WTC11 (cell line): Measurements from ENCODE around the gene BHMT2. TPM values are rescaled to one million over a fixed set of nuclear protein-coding genes. Genes with fewer than 3 reads are reported as not detected.

Experiments used
- ATAC-seq: fragments of 200-7000 bp; cut with Tn5 transposase; 2 replicates; pipeline ENCODE4 v1.10.0; 2021; ENCODE audit warnings: mild to moderate bottlenecking, moderate library complexity
- CTCF ChIA-PET: fragments of 300-600 bp; sonication (Branson Sonifier 250); formaldehyde crosslinking; loops from one replicate; lab custom pipeline; 2021; ENCODE audit warnings: antibody characterized with exemption; lab: Charles Lee
- POLR2A ChIA-PET: fragments of 350-600 bp; sonication (Branson Sonifier 250); formaldehyde crosslinking; loops from one replicate; lab custom pipeline; 2021; ENCODE audit warnings: antibody characterized with exemption; lab: Charles Lee
- DNase-seq: peaks from one replicate; pipeline ENCODE4 v3.0.0; 2021; ENCODE audit warnings: low spot score
- H3K27ac Mint-ChIP-seq: 2 replicates; pipeline ENCODE4 v1.8.0; 2021; ENCODE audit warnings: mixed read lengths
- H3K27me3 Mint-ChIP-seq: 2 replicates; pipeline ENCODE4 v1.8.0; 2021; ENCODE audit warnings: low read depth, mild to moderate bottlenecking, moderate library complexity, mixed read lengths
- H3K36me3 Mint-ChIP-seq: 2 replicates; pipeline ENCODE4 v1.8.0; 2021; ENCODE audit warnings: mixed read lengths
- H3K4me1 Mint-ChIP-seq: 2 replicates; pipeline ENCODE4 v1.8.0; 2022; ENCODE audit warnings: mixed read lengths
- H3K4me3 Mint-ChIP-seq: 2 replicates; pipeline ENCODE4 v1.8.0; 2021; ENCODE audit warnings: mild to moderate bottlenecking, moderate library complexity, mixed read lengths
- H3K9me3 Mint-ChIP-seq: 2 replicates; pipeline ENCODE4 v1.8.0; 2021; ENCODE audit warnings: mixed read lengths
- ARID4B ChIP-seq: sonication (generic); formaldehyde crosslinking; IDR thresholded peaks from 2 replicates; pipeline ENCODE4 v1.8.0; 2023; ENCODE audit warnings: missing genetic modification reagents, mild to moderate bottlenecking, borderline replicate concordance
- ATF2 ChIP-seq: sonication (generic); formaldehyde crosslinking; IDR thresholded peaks from 2 replicates; pipeline ENCODE4 v1.8.1; 2022; ENCODE audit warnings: low read depth, missing genetic modification reagents, borderline replicate concordance
- CREM ChIP-seq: sonication (generic); formaldehyde crosslinking; IDR thresholded peaks from 2 replicates; pipeline ENCODE4 v1.8.1; 2022; ENCODE audit warnings: mild to moderate bottlenecking, missing genetic modification reagents, moderate library complexity
- ESRRA ChIP-seq: sonication (generic); formaldehyde crosslinking; IDR thresholded peaks from 2 replicates; pipeline ENCODE4 v1.8.1; 2022; ENCODE audit warnings: mild to moderate bottlenecking, missing genetic modification reagents, borderline replicate concordance
- FOXJ3 ChIP-seq: sonication (generic); formaldehyde crosslinking; IDR thresholded peaks from 2 replicates; pipeline ENCODE4 v1.9.0; 2021; ENCODE audit warnings: missing genetic modification reagents, mild to moderate bottlenecking, borderline replicate concordance
- GABPB1 ChIP-seq: sonication (generic); formaldehyde crosslinking; IDR thresholded peaks from 2 replicates; pipeline ENCODE4 v1.8.1; 2023; ENCODE audit warnings: mild to moderate bottlenecking, missing genetic modification reagents
- IRF1 ChIP-seq: sonication (generic); formaldehyde crosslinking; IDR thresholded peaks from 2 replicates; pipeline ENCODE4 v1.8.0; 2023; ENCODE audit warnings: missing genetic modification reagents
- IRF2 ChIP-seq: sonication (generic); formaldehyde crosslinking; IDR thresholded peaks from 2 replicates; pipeline ENCODE4 v1.8.0; 2022; ENCODE audit warnings: low read depth, missing genetic modification reagents, borderline replicate concordance
- MAX ChIP-seq: sonication (generic); formaldehyde crosslinking; IDR thresholded peaks from 2 replicates; pipeline ENCODE4 v1.8.0; 2022; ENCODE audit warnings: mild to moderate bottlenecking, missing genetic modification reagents
- NR1H2 ChIP-seq: sonication (generic); formaldehyde crosslinking; IDR thresholded peaks from 2 replicates; pipeline ENCODE4 v1.9.0; 2021; ENCODE audit warnings: mild to moderate bottlenecking, moderate library complexity, missing genetic modification reagents
- RELA ChIP-seq: sonication (generic); formaldehyde crosslinking; IDR thresholded peaks from 2 replicates; pipeline ENCODE4 v1.8.1; 2022; ENCODE audit warnings: missing genetic modification reagents, mild to moderate bottlenecking, borderline replicate concordance
- SP1 ChIP-seq: sonication (generic); formaldehyde crosslinking; conservative IDR thresholded peaks from 2 replicates; pipeline ENCODE4 v1.8.1; 2022; ENCODE audit warnings: missing genetic modification reagents
- TCF7 ChIP-seq: sonication (generic); formaldehyde crosslinking; IDR thresholded peaks from 2 replicates; pipeline ENCODE4 v1.8.0; 2022; ENCODE audit warnings: mild to moderate bottlenecking, low read depth, missing genetic modification reagents, moderate library complexity
- TEAD4 ChIP-seq: sonication (generic); formaldehyde crosslinking; IDR thresholded peaks from 2 replicates; pipeline ENCODE4 v1.8.0; 2022; ENCODE audit warnings: mild to moderate bottlenecking, missing genetic modification reagents
- TP53 ChIP-seq: sonication (generic); formaldehyde crosslinking; IDR thresholded peaks from 2 replicates; pipeline ENCODE4 v1.8.1; 2023; ENCODE audit warnings: mild to moderate bottlenecking, missing genetic modification reagents
- ZBTB43 ChIP-seq: sonication (generic); formaldehyde crosslinking; IDR thresholded peaks from 2 replicates; pipeline ENCODE4 v1.8.1; 2023; ENCODE audit warnings: mild to moderate bottlenecking, missing genetic modification reagents
- ZNF121 ChIP-seq: sonication (generic); formaldehyde crosslinking; IDR thresholded peaks from 2 replicates; pipeline ENCODE4 v1.8.0; 2023; ENCODE audit warnings: missing genetic modification reagents
- ZNF219 ChIP-seq: sonication (generic); formaldehyde crosslinking; IDR thresholded peaks from 2 replicates; pipeline ENCODE4 v1.8.0; 2023; ENCODE audit warnings: missing genetic modification reagents, mild to moderate bottlenecking, borderline replicate concordance
- ZNF416 ChIP-seq: fragments of 250-450 bp; sonication (Bioruptor Pico); IDR thresholded peaks from 2 replicates; pipeline ENCODE4 v1.9.0; 2021; ENCODE audit warnings: mild to moderate bottlenecking, inconsistent platforms
- ZNF423 ChIP-seq: fragments of 250-450 bp; sonication (Bioruptor Pico); IDR thresholded peaks from 2 replicates; pipeline ENCODE4 v2.1.2; 2022; ENCODE audit warnings: mild to moderate bottlenecking, moderate library complexity
- ZSCAN18 ChIP-seq: fragments of 250-450 bp; sonication (Bioruptor Pico); IDR thresholded peaks from 2 replicates; pipeline ENCODE4 v2.1.2; 2022; ENCODE audit warnings: mild to moderate bottlenecking, moderate library complexity
- total RNA-seq: library from RNA; stranded (reverse); gene quantifications from 3 replicates; pipeline ENCODE4 v1.2.3, GENCODE V29; 2021

The BHMT2 gene
- total RNA-seq, 1 experiment from 2014 or later: 0.11 TPM

- TF ChIP-seq IRF1 (CRISPR knock-in tag) (no peak), NR1H2 (CRISPR knock-in tag) (no peak), TCF7 (CRISPR knock-in tag) (no peak), FOXJ3 (CRISPR knock-in tag) (no peak), CREM (CRISPR knock-in tag) (no peak), GABPB1 (CRISPR knock-in tag) (no peak), ZNF416 (CRISPR knock-in tag) (no peak), SP1 (no peak), ESRRA (CRISPR knock-in tag) (no peak), RELA (no peak), ZNF121 (CRISPR knock-in tag) (no peak)
- CTCF ChIA-PET: no interaction called here
Measured at GRCh38 chr5:79124607-79125006, 55.0 kb downstream of the BHMT2 start.

GRCh38 chr5:79130781-79131180 is 61.2 kb downstream of the BHMT2 start:
- ATAC-seq (0 out of 2 replicates have a peak, but pooled peaks have one; percentile 17), DNase-seq (no peak)
- TF ChIP-seq NR1H2 (CRISPR knock-in tag) (no peak), ZNF219 (CRISPR knock-in tag) (no peak), TP53 (CRISPR knock-in tag) (no peak), TEAD4 (CRISPR knock-in tag) (no peak), ZBTB43 (CRISPR knock-in tag) (no peak), IRF2 (CRISPR knock-in tag) (no peak), ATF2 (CRISPR knock-in tag) (no peak), ESRRA (CRISPR knock-in tag) (no peak), MAX (no peak), ZSCAN18 (CRISPR knock-in tag) (no peak), ARID4B (no peak), ZNF423 (CRISPR knock-in tag) (no peak)
- Mint-ChIP-seq H3K27ac (no peak overlapping the region), H3K4me3 (no peak overlapping the region), H3K36me3 (no peaks in the 10 kb centered on the region), H3K27me3 (no peaks in the 10 kb centered on the region), H3K9me3 (no peaks in the 10 kb centered on the region), H3K4me1 (peaks cover 23% of the 10 kb centered on the region)
- ChIA-PET CTCF (interaction anchor here (1.2 to 6.3 kb wide), 2 partner anchors 108 to 231 kb away, joined by 3 to 358 read pairs; no protein-coding TSS in a partner anchor), POLR2A (no interaction called here)

More at GRCh38 chr5:79124607-79125006, 55.0 kb downstream of the BHMT2 start:
- Mint-ChIP-seq H3K9me3 (no peaks in the 10 kb centered on the region), H3K4me3 (no peak overlapping the region), H3K4me1 (no peaks in the 10 kb centered on the region), H3K27ac (no peak overlapping the region), H3K27me3 (no peaks in the 10 kb centered on the region), H3K36me3 (no peaks in the 10 kb centered on the region)
- POLR2A ChIA-PET: interaction anchor here (0.7 kb wide), 1 partner anchor 448 kb away, joined by 3 read pairs; no protein-coding TSS in a partner anchor
- DNase-seq (no peak), ATAC-seq (no peak)
